HepG2 (cell line): ENCODE results near the gene ZNF234. TPM values are rescaled to one million over a fixed set of nuclear protein-coding genes. Genes with fewer than 3 reads are reported as not detected.

Experiments used
- BCL6 ChIP-seq: IDR thresholded peaks from 2 replicates; pipeline ENCODE4 v1.6.1; 2016; ENCODE audit warnings: missing genetic modification reagents, missing compliant biosample characterization
- CHCHD3 ChIP-seq: sonication (generic); formaldehyde crosslinking; IDR thresholded peaks from 2 replicates; pipeline ENCODE4 v1.8.0; 2022; ENCODE audit warnings: mild to moderate bottlenecking, missing genetic modification reagents, moderate library complexity
- ETS1 ChIP-seq: sonication (generic); formaldehyde crosslinking; IDR thresholded peaks from 2 replicates; pipeline ENCODE4 v1.4.0; 2020; ENCODE audit warnings: missing genetic modification reagents
- FIP1L1 ChIP-seq: fragments of 200-400 bp; formaldehyde crosslinking; IDR thresholded peaks from 2 replicates; pipeline ENCODE4 v1.6.1; 2018; ENCODE audit warnings: low read depth, mild to moderate bottlenecking, low read length, moderate library complexity, borderline replicate concordance; ENCODE audit not compliant: insufficient read depth
- KAT7 ChIP-seq: IDR thresholded peaks from 2 replicates; pipeline ENCODE4 v1.6.1; 2018; ENCODE audit warnings: borderline replicate concordance, missing compliant biosample characterization
- NFIB ChIP-seq: sonication (generic); formaldehyde crosslinking; IDR thresholded peaks from 2 replicates; pipeline ENCODE4 v1.9.0; 2021; ENCODE audit warnings: missing genetic modification reagents, mild to moderate bottlenecking, borderline replicate concordance
- PCBP1 ChIP-seq: fragments of 200-400 bp; formaldehyde crosslinking; IDR thresholded peaks from 2 replicates; pipeline ENCODE4 v1.6.1; 2017; ENCODE audit warnings: mild to moderate bottlenecking, low read depth, low read length, borderline replicate concordance
- PHB2 ChIP-seq: fragments of 450-650 bp; IDR thresholded peaks from 2 replicates; pipeline ENCODE4 v1.6.1; 2018; ENCODE audit not compliant: partially characterized antibody
- PHF8 ChIP-seq: sonication (generic); formaldehyde crosslinking; IDR thresholded peaks from 2 replicates; pipeline ENCODE4 v1.5.0; 2020; ENCODE audit warnings: missing genetic modification reagents
- POLR2AphosphoS2 ChIP-seq: IDR thresholded peaks from 2 replicates; pipeline ENCODE4 v1.6.1; 2011; ENCODE audit warnings: low read depth, low read length, improper control_type of control experiment
- PRPF4 ChIP-seq: fragments of 200-400 bp; formaldehyde crosslinking; IDR thresholded peaks from 2 replicates; pipeline ENCODE4 v1.6.1; 2016; ENCODE audit warnings: low read length, low read depth; ENCODE audit not compliant: poor library complexity, severe bottlenecking
- REPIN1 ChIP-seq: sonication (generic); formaldehyde crosslinking; IDR thresholded peaks from 2 replicates; pipeline ENCODE4 v1.8.0; 2022; ENCODE audit warnings: missing genetic modification reagents, low read depth, mild to moderate bottlenecking, borderline replicate concordance
- SKI ChIP-seq: fragments of 450-650 bp; IDR thresholded peaks from one replicate; pipeline ENCODE4 v1.6.1; 2018; ENCODE audit warnings: mild to moderate bottlenecking; ENCODE audit not compliant: partially characterized antibody
- SOX13 ChIP-seq, 3 experiments: fragments of 450-650 bp in 1 of 3; sonication (generic) in 1 of 3; formaldehyde crosslinking in 1 of 3; IDR thresholded peaks in 2 of 3; conservative IDR thresholded peaks in 1 of 3; 2 replicates each; pipeline versions ENCODE4 v1.5.0 to v1.6.1; 2016 to 2020; ENCODE audit warnings: antibody characterized with exemption in 1 of 3, mild to moderate bottlenecking in 1 of 3, missing compliant biosample characterization in 1 of 3, missing genetic modification reagents in 1 of 3, moderate library complexity in 1 of 3
- TEAD2 ChIP-seq: sonication (generic); formaldehyde crosslinking; IDR thresholded peaks from 2 replicates; pipeline ENCODE4 v1.9.0; 2021; ENCODE audit warnings: missing genetic modification reagents
- ZBTB3 ChIP-seq: sonication (generic); formaldehyde crosslinking; IDR thresholded peaks from 2 replicates; pipeline ENCODE4 v1.4.0; 2020; ENCODE audit warnings: low read depth, mild to moderate bottlenecking, moderate library complexity, missing genetic modification reagents, borderline replicate concordance
- ZFP1 ChIP-seq: IDR thresholded peaks from 2 replicates; pipeline ENCODE4 v1.6.1; 2016
- ZFP36L2 ChIP-seq: sonication (generic); formaldehyde crosslinking; IDR thresholded peaks from 2 replicates; pipeline ENCODE4 v1.4.0; 2020; ENCODE audit warnings: missing genetic modification reagents
- ZNF160 ChIP-seq: sonication (generic); formaldehyde crosslinking; IDR thresholded peaks from 2 replicates; pipeline ENCODE4 v1.8.0; 2022; ENCODE audit warnings: mild to moderate bottlenecking, inconsistent platforms, missing genetic modification reagents
- ZNF569 ChIP-seq: sonication (generic); formaldehyde crosslinking; IDR thresholded peaks from 2 replicates; pipeline ENCODE4 v1.5.0; 2020; ENCODE audit warnings: mild to moderate bottlenecking, missing genetic modification reagents, moderate library complexity, borderline replicate concordance
- ZNF839 ChIP-seq: sonication (generic); formaldehyde crosslinking; IDR thresholded peaks from 2 replicates; pipeline ENCODE4 v1.4.0; 2020; ENCODE audit warnings: missing genetic modification reagents, mild to moderate bottlenecking, borderline replicate concordance
- ZNF883 ChIP-seq: sonication (generic); formaldehyde crosslinking; IDR thresholded peaks from 2 replicates; pipeline ENCODE4 v1.5.1; 2020; ENCODE audit warnings: mild to moderate bottlenecking, missing genetic modification reagents; ENCODE audit errors: not compliant biosample characterization
- polyA plus RNA-seq, 8 experiments: library from polyadenylated mRNA; depleted of rRNA in 3 of 8; stranded (reverse) in 7 of 8; unstranded in 1 of 8; fragments of >200 nt; fragmentation: Illumina TruSeq in 4 of 8; extraction: Trizol in 4 of 8; gene quantifications; 2 replicates each; pipeline versions ENCODE4 v1.2.1 to v1.2.3, GENCODE V29; 2011 to 2016; ENCODE audit warnings: low read depth in 4 of 8, missing spikeins in 1 of 8, mixed read lengths in 1 of 8; ENCODE audit not compliant: insufficient read depth in 1 of 8
- total RNA-seq, 5 experiments: library from RNA; depleted of rRNA; stranded (reverse); fragments of >200 nt; fragmentation: Illumina TruSeq; extraction: Trizol; gene quantifications; 2 replicates each; pipeline ENCODE4 v1.2.3, GENCODE V29; 2016; ENCODE audit warnings: low read depth in 1 of 5
- TF ChIP-seq, protein P1 (sequence below): sonication (generic); formaldehyde crosslinking; IDR thresholded peaks from 2 replicates; pipeline ENCODE4 v1.9.0; 2021; ENCODE audit warnings: missing genetic modification reagents, borderline replicate concordance
- TF ChIP-seq, protein P2 (sequence below): sonication (generic); formaldehyde crosslinking; IDR thresholded peaks from 2 replicates; pipeline ENCODE4 v1.5.0; 2020; ENCODE audit warnings: mild to moderate bottlenecking, missing genetic modification reagents, borderline replicate concordance

ZNF234 gene
- total and polyA plus RNA-seq, 2 of the 13 experiments (the other 11 are each of a cell fraction or from before 2014, with no cell fraction given), result 3.5 to 11.2 TPM

DNA sequence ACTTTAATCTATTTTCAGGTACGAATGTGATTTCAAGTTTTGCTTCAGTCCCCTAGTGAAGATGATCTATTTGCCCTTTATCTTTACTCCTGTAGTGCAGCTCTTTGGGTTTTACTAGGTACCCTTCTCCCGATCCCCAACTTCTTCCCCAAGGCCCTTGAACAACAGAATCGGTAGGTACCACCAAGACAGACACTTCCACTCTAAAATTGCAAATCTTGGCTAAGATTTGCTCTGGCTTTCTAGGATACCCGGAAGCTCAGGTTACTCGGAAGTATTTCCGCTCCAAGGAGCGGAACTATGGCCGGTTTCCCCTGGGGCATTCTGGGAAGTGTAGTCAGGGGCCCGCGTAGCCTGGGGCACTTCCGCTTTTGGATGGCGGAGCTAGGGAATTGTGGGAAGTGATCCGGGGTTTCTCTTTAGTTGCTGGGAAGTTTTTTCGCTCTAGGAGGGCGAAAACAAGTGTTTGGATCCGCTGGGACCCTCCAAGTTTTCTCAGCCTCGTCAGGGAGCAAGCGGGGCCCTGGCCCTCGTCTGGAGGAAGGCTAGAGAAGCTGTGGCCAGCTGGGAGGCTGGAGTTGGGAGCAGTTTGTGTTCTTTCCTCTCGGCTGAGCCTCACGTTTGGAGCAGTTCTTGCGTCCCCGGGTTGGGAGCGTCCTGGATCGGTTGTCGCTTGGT is 65.9 kb downstream of the ZNF234 start (continued):
- TF ChIP-seq ZFP36L2 (CRISPR knock-in tag), result no peak
- no peak for TF ChIP-seq ZBTB3 (CRISPR knock-in tag)
- no peak for TF ChIP-seq ZNF160 (CRISPR knock-in tag)
- no peak for TF ChIP-seq POLR2AphosphoS2
- TF ChIP-seq ETS1 (CRISPR knock-in tag), result no peak
- peak; percentile 51; the same call in 1 of the 2 replicates for TF ChIP-seq REPIN1
- TF ChIP-seq CHCHD3, result no peak
- TF ChIP-seq ZNF569 (CRISPR knock-in tag), result no peak
- TF ChIP-seq TEAD2 (CRISPR knock-in tag), result no peak
- TF ChIP-seq SKI, result no peak
- TF ChIP-seq ZFP1 (CRISPR knock-in tag), result no peak
- TF ChIP-seq FIP1L1, result no peak
- TF ChIP-seq PHF8 (CRISPR knock-in tag), result peak; percentile 72
- TF ChIP-seq NFIB, result no peak
- TF ChIP-seq ZNF839 (CRISPR knock-in tag), result no peak
- no peak for TF ChIP-seq PRPF4
- TF ChIP-seq, protein P1, sequence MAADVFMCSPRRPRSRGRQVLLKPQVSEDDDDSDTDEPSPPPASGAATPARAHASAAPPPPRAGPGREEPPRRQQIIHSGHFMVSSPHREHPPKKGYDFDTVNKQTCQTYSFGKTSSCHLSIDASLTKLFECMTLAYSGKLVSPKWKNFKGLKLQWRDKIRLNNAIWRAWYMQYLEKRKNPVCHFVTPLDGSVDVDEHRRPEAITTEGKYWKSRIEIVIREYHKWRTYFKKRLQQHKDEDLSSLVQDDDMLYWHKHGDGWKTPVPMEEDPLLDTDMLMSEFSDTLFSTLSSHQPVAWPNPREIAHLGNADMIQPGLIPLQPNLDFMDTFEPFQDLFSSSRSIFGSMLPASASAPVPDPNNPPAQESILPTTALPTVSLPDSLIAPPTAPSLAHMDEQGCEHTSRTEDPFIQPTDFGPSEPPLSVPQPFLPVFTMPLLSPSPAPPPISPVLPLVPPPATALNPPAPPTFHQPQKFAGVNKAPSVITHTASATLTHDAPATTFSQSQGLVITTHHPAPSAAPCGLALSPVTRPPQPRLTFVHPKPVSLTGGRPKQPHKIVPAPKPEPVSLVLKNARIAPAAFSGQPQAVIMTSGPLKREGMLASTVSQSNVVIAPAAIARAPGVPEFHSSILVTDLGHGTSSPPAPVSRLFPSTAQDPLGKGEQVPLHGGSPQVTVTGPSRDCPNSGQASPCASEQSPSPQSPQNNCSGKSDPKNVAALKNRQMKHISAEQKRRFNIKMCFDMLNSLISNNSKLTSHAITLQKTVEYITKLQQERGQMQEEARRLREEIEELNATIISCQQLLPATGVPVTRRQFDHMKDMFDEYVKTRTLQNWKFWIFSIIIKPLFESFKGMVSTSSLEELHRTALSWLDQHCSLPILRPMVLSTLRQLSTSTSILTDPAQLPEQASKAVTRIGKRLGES (CRISPR knock-in tag), result no peak
- peak; percentile 99 for TF ChIP-seq BCL6
- no peak for TF ChIP-seq PCBP1
- TF ChIP-seq, protein P2, sequence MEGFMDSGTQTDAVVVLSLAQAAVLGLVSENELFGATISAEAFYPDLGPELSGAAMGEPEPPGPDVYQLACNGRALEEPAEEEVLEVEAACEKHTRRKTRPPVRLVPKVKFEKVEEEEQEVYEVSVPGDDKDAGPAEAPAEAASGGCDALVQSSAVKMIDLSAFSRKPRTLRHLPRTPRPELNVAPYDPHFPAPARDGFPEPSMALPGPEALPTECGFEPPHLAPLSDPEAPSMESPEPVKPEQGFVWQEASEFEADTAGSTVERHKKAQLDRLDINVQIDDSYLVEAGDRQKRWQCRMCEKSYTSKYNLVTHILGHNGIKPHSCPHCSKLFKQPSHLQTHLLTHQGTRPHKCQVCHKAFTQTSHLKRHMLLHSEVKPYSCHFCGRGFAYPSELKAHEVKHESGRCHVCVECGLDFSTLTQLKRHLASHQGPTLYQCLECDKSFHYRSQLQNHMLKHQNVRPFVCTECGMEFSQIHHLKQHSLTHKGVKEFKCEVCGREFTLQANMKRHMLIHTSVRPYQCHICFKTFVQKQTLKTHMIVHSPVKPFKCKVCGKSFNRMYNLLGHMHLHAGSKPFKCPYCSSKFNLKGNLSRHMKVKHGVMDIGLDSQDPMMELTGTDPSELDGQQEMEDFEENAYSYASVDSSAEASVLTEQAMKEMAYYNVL (CRISPR knock-in tag), result peak; percentile 71; the same call in 1 of the 2 replicates
- TF ChIP-seq KAT7, result peak; percentile 38; the same call in 1 of the 2 replicates
- no peak for TF ChIP-seq ZNF883 (CRISPR knock-in tag)
- TF ChIP-seq SOX13 (IDR thresholded peaks at IDR 0.05), result no peak
- 0 out of 4 replicates have a peak, but pooled peaks of 1 of the 2 experiments have one; percentile 21 for TF ChIP-seq SOX13 (CRISPR knock-in tag; conservative IDR thresholded peaks at IDR 0.05 in 1 of 2, IDR thresholded peaks at IDR 0.05 in 1 of 2)
- TF ChIP-seq PHB2, result no peak
